DMS53 treated with DMSO at 0.1 percent for 48 hours (cell line): ENCODE data around the gene CNTNAP2.
"Not testable (repeated sequence)": the region's sequence is repeated elsewhere in the genome, so short reads cannot be mapped to it uniquely, and the experiment has no call there.

Experiments used
- DNase-seq: peaks from one replicate; lab custom pipeline; 2025; ENCODE audit not compliant: unreplicated experiment; lab: John Stamatoyannopoulos, UW

CNTNAP2 gene

GRCh38 chr7:148264933-148265557 is 2148.4 kb downstream of the CNTNAP2 start:
- DNase-seq, result peak; percentile 64

GRCh38 chr7:148265896-148266295 is 2149.3 kb downstream of the CNTNAP2 start:
- no peak for DNase-seq

- no peak for DNase-seq
Observed at GRCh38 chr7:148266795-148267194, 2150.2 kb downstream of the CNTNAP2 start.

- no peak for DNase-seq
Observed at GRCh38 chr7:148270576-148270975, 2154.0 kb downstream of the CNTNAP2 start.

- DNase-seq, result no peak
Observed at GRCh38 chr7:148274118-148274517, 2157.5 kb downstream of the CNTNAP2 start.

GRCh38 chr7:148275359-148275890 is 2158.8 kb downstream of the CNTNAP2 start:
- DNase-seq, result no peak

GRCh38 chr7:148276314-148277041 is 2159.9 kb downstream of the CNTNAP2 start:
- no peak for DNase-seq

- DNase-seq, result no peak
Observed at GRCh38 chr7:148277042-148277660, 2160.6 kb downstream of the CNTNAP2 start.

- DNase-seq, result peak; percentile 11
Observed at GRCh38 chr7:148286150-148286549, 2169.5 kb downstream of the CNTNAP2 start.

- DNase-seq, result no peak
Observed at GRCh38 chr7:148287538-148287937, 2170.9 kb downstream of the CNTNAP2 start.

GRCh38 chr7:148288592-148289151 is 2172.1 kb downstream of the CNTNAP2 start:
- no peak for DNase-seq

- DNase-seq, result no peak
Observed at GRCh38 chr7:148289630-148290029, 2173.0 kb downstream of the CNTNAP2 start.

- DNase-seq, result no peak
Observed at GRCh38 chr7:148290538-148290937, 2173.9 kb downstream of the CNTNAP2 start.

GRCh38 chr7:148291799-148292198 is 2175.2 kb downstream of the CNTNAP2 start:
- no peak for DNase-seq

- DNase-seq, result no peak
Observed at GRCh38 chr7:148296994-148297644, 2180.5 kb downstream of the CNTNAP2 start.

GRCh38 chr7:148298768-148299167 is 2182.2 kb downstream of the CNTNAP2 start:
- not testable (repeated sequence) for DNase-seq

- DNase-seq, result no peak
Observed at GRCh38 chr7:148299350-148300276, 2183.0 kb downstream of the CNTNAP2 start.

GRCh38 chr7:148302436-148302835 is 2185.8 kb downstream of the CNTNAP2 start:
- not testable (repeated sequence) for DNase-seq

- DNase-seq, result no peak
Observed at GRCh38 chr7:148303295-148304082, 2186.9 kb downstream of the CNTNAP2 start.

GRCh38 chr7:148304083-148304335 is 2187.4 kb downstream of the CNTNAP2 start:
- DNase-seq, result no peak
